RWPE1 (cell line): ENCODE results near the gene TRAPPC10.

Experiments used
- CTCF ChIA-PET: fragments of 350-600 bp; sonication (Branson Sonifier 250); formaldehyde crosslinking; extraction: SDS; loops from one replicate; lab custom pipeline; 2021; lab: Yijun Ruan, JAX
- POLR2A ChIA-PET: fragments of 400-600 bp; formaldehyde crosslinking; extraction: SDS; loops from one replicate; lab custom pipeline; 2020; ENCODE audit warnings: antibody characterized with exemption; ENCODE audit not compliant: low non-redundant PET; lab: Yijun Ruan, JAX
- DNase-seq: peaks from one replicate; pipeline ENCODE4 v3.0.0; 2012; ENCODE audit warnings: low spot score
- H3K27ac ChIP-seq: fragments of 450-650 bp; 2 replicates; pipeline ENCODE4 v1.5.1; 2017
- TF ChIP-seq, protein P1 (sequence below): fragments of 450-650 bp; conservative IDR thresholded peaks from 2 replicates; pipeline ENCODE4 v1.5.1; 2017; ENCODE audit warnings: low read depth, mild to moderate bottlenecking

Gene TRAPPC10

DNA sequence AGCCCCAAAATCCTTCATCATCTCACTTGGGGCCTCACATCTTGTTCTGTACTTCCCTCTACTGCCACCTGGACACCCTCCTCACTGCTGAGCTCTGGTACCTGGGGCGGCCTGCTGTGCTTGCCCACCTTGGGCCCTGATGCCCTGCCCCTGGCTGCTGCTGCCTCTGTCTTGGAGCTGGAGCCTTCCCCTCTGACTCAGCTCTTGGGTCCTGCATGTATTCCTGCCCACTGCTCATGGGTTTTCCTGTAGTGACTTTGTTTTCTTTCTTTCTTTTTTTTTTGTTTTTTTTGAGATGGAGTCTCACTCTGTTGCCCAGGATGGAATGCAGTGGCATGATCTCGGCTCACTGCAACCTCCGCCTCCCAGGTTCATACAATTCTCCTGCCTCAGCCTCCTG is 37.5 kb downstream of the TRAPPC10 start:
- no peak overlapping the region for H3K27ac ChIP-seq
- ChIA-PET POLR2A (no interaction called here), CTCF (no interaction called here)
- no peak for DNase-seq
- TF ChIP-seq, protein P1, sequence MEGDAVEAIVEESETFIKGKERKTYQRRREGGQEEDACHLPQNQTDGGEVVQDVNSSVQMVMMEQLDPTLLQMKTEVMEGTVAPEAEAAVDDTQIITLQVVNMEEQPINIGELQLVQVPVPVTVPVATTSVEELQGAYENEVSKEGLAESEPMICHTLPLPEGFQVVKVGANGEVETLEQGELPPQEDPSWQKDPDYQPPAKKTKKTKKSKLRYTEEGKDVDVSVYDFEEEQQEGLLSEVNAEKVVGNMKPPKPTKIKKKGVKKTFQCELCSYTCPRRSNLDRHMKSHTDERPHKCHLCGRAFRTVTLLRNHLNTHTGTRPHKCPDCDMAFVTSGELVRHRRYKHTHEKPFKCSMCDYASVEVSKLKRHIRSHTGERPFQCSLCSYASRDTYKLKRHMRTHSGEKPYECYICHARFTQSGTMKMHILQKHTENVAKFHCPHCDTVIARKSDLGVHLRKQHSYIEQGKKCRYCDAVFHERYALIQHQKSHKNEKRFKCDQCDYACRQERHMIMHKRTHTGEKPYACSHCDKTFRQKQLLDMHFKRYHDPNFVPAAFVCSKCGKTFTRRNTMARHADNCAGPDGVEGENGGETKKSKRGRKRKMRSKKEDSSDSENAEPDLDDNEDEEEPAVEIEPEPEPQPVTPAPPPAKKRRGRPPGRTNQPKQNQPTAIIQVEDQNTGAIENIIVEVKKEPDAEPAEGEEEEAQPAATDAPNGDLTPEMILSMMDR = no peak

DNA sequence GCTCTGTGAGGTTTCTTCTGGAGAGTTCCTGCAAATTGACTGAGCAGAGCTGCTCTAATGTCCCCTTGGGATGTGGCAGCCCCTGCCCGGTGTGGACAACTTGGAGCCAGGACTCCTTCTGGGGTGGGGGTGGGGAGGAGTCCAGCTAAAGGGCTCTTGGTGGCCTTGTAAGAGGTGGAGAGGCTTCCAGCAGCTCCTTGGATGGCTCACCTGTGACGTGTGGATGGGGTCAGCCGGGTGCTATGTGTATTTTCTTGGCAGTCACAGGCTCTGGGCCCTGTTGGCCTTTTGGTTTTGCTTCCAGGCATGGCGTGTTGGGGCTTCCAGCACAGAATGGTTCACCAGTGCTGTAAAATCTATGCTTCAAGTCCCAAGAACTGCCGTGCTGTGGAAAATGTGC is 38.2 kb downstream of the TRAPPC10 start:
- ChIA-PET POLR2A (no interaction called here), CTCF (no interaction called here)
- TF ChIP-seq, protein P1 = no peak
- DNase-seq = no peak
- 0 out of 2 replicates have a peak overlapping the region, but pooled peaks have one; percentile 27 for H3K27ac ChIP-seq

DNA sequence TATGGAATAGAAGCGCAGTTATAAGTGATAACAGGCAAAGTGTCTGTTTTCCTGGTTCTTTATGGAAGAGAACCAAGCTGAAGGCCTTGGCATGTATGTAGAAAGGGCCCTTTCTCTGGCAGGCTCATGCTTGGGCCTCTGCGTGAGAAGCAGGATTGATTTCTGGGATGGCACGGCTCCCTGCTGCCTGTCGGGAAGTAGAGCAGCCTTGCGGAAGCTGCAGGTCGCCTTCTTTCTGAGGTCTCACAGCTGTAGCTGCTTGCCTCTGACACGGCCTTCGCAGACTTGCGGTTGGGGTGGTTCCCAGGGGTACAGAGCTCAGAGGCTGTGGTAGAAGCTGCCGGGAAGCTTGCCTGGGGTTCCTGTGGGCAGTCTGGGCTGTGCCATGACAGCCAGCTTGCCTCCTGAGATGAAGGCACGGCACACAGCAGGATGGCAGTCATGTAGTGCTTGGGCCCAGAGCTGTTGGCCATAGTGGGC is 39.4 kb downstream of the TRAPPC10 start:
- H3K27ac ChIP-seq = peak overlapping the region; percentile 2; the same call in 1 of the 2 replicates
- DNase-seq = no peak
- POLR2A ChIA-PET = no interaction called here
- TF ChIP-seq, protein P1 = no peak
- CTCF ChIA-PET = no interaction called here

DNA sequence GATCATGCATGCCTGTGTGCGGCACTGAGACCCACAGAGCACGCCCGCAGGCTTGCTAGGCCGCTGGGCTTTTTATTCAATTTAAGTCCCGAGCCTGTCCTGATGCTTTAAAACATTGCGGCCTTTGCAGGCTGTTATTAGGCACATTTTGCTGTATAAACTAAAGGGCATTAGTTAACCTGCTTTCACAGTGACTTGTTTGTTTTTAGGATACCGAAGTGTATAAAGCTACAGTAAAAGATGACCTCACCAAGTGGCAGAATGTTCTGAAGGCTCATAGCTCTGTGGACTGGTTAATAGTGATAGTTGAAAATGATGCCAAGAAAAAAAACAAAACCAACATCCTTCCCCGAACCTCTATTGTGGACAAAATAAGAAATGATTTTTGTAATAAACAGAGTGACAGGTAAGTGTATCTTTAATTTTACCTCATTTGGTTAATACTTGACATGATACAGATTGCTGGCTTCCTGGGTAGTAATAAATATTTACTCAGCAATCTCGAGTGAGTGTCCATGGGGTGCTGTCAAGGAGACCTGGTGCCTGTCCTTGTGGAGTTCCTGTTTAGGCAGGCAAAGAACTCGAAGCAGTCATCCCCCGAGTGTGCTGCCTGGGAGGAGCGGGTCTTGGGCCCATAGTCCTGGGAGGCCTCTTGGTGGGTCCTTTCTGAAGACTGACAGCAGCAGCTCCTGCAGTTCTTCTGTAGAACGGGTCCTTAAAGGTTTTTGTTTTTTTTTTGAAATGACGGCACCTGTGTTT is 40.1 kb downstream of the TRAPPC10 start:
- POLR2A ChIA-PET = no interaction called here
- TF ChIP-seq, protein P1 = no peak
- no peak for DNase-seq
- CTCF ChIA-PET = no interaction called here
- peak overlapping the region; percentile 2; the same call in 1 of the 2 replicates for H3K27ac ChIP-seq

DNA sequence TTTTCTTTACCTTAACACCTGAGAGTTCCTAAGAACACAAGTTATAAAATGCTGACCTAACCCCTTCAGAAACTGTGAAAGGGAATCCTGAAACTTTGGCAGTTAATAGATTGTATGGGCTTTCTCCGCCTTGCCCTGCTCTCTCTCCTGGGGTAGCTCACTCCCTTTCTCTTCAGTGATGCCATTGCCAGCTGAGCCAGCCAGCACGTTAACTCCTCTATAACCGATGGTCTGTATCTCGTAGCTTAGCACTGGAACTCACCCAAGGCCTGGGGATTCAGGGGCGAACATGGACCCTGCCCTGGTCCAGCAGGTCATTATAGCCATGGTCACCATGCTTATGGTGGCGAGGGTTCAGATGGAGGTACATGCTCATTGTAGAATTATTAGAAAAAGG is 40.7 kb downstream of the TRAPPC10 start:
- TF ChIP-seq, protein P1 = no peak
- ChIA-PET POLR2A (no interaction called here), CTCF (no interaction called here)
- no peak for DNase-seq
- H3K27ac ChIP-seq = no peak overlapping the region

DNA sequence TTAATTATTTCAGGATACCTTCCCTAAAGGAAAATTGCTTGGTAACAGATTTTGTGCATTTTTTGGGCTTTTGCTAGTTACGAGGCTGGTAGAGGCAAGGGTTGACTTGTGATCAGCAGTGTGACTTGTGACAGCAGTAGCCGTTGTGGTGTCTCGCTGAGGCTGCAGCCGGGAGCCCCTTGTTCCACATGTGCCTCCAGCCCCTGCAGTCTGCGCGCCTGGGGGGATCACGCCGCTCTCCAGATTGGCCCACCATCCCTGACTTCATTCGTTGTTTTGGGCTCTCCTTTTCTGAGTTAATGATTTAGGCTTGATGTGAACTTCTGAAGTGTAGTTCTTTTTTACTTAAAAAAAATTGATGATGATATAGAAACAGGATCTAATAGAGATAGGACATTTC is 41.5 kb downstream of the TRAPPC10 start:
- H3K27ac ChIP-seq = no peak overlapping the region
- ChIA-PET CTCF (no interaction called here), POLR2A (no interaction called here)
- DNase-seq = no peak
- TF ChIP-seq, protein P1 = no peak
